Gastrocnemius medialis (tissue), 4 donors: Measurements from ENCODE around the gene BBX. TPM values are rescaled to one million over a fixed set of nuclear protein-coding genes. Genes with fewer than 3 reads are reported as not detected.

ENCODE experiments used
- ATAC-seq, 2 donors: fragments of 150-250 bp; one replicate each; pipeline ENCODE4 v1.9.1; 2016
- DNase-seq, 2 donors: peaks; one replicate each; pipeline ENCODE4 v3.0.0-alpha.2; 2019
- H3K27ac ChIP-seq, 4 donors: fragments of 200-600 bp; sonication (generic); 1 replicate in 1 of 4; 2 replicates in 3 of 4; pipeline ENCODE4 v1.5.1; 2016 to 2018; ENCODE audit warnings: mild to moderate bottlenecking in 2 of 4, moderate library complexity in 1 of 4
- H3K27me3 ChIP-seq, 3 donors: fragments of 200-600 bp; sonication (generic) in 2 of 3; 1 replicate in 1 of 3; 2 replicates in 2 of 3; pipeline versions ENCODE4 v1.5.1 to v1.6.0; 2016 to 2019; ENCODE audit warnings: mild to moderate bottlenecking in 1 of 3, moderate library complexity in 1 of 3
- H3K36me3 ChIP-seq, 2 donors: fragments of 200-600 bp; sonication (generic) in 1 of 2; one replicate each; pipeline ENCODE4 v1.5.1; 2017 to 2018
- H3K4me1 ChIP-seq, 2 donors: fragments of 200-600 bp; sonication (generic) in 1 of 2; one replicate each; pipeline ENCODE4 v1.5.1; 2016 to 2017; ENCODE audit warnings: mild to moderate bottlenecking in 2 of 2
- H3K4me3 ChIP-seq, 4 donors: fragments of 200-600 bp; sonication (generic) in 3 of 4; 1 replicate in 1 of 4; 2 replicates in 3 of 4; pipeline ENCODE4 v1.5.1; 2016 to 2019; ENCODE audit warnings: mild to moderate bottlenecking in 2 of 4
- H3K9me3 ChIP-seq, 3 donors: fragments of 200-600 bp; sonication (generic) in 2 of 3; 1 replicate in 1 of 3; 2 replicates in 2 of 3; pipeline ENCODE4 v1.5.1; 2016 to 2019
- POLR2A ChIP-seq, 2 donors: fragments of 450-650 bp; IDR thresholded peaks; one replicate each; pipeline ENCODE4 v1.6.1; 2017; ENCODE audit warnings: antibody characterized with exemption in 2 of 2, mild to moderate bottlenecking in 2 of 2, moderate library complexity in 2 of 2
- in situ Hi-C, 4 donors: fragments of 200-750 bp; cut with MboI; loops; one replicate each; pipeline versions ENCODE4 v1.15.0 to v1.8.0; 2017; ENCODE audit warnings: low sequenced_read_pairs in 4 of 4
- intact Hi-C: fragments of 100-400 bp; cut with DNase I; formaldehyde crosslinking; loops from one replicate; pipeline ENCODE4 v1.15.1; 2023; ENCODE audit warnings: low total_unique reads
- total RNA-seq, 4 donors: library from RNA; depleted of rRNA; stranded (reverse); fragments of >200 nt; gene quantifications; one replicate each; pipeline versions ENCODE4 v1.1.0 to v1.2.3, GENCODE V29; 2016
- TF ChIP-seq, protein P1 (sequence below), 5 experiments: fragments of 450-650 bp in 3 of 5; fragments of 200-600 bp in 2 of 5; sonication (generic) in 2 of 5; IDR thresholded peaks in 4 of 5; conservative IDR thresholded peaks in 1 of 5; 1 replicate in 4 of 5; 2 replicates in 1 of 5; pipeline ENCODE4 v1.5.1; 2016 to 2019; ENCODE audit warnings: antibody characterized with exemption in 5 of 5, mild to moderate bottlenecking in 3 of 5, moderate library complexity in 3 of 5

BBX gene
- total RNA-seq, 4 donors from 2014 or later = 15.2 to 48.3 (median 20.1) TPM

DNA sequence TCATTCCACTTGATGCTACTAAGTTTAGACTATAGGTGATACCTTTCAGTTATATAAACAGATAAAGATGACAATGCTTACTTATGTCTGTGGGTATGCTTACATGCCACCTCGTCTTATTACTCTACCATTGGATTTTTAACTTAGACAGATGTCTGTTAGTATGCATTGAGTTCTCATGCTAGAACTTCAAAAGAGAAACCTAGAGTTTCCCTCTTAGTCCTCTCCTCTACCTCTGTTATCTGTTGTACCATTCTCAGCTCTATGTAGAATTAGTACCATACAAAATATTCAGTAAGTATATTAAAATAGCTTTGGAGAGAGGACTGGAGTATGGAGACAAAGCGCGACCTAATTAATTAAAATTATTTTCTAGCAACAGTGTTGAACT is 111.3 kb downstream of the BBX start:
- H3K9me3 ChIP-seq = no peaks in the 10 kb centered on the region
- H3K4me3 ChIP-seq = no peak overlapping the region
- H3K27me3 ChIP-seq = no peaks in the 10 kb centered on the region
- DNase-seq = no peak
- H3K27ac ChIP-seq = no peak overlapping the region
- H3K4me1 ChIP-seq = peaks cover 4 to 15% of the 10 kb centered on the region in 2 donors
- no peak for ATAC-seq
- no peaks in the 10 kb centered on the region for H3K36me3 ChIP-seq
- in situ Hi-C loops (no loop called here), intact Hi-C loops (no loop called here)
- TF ChIP-seq, protein P1, sequence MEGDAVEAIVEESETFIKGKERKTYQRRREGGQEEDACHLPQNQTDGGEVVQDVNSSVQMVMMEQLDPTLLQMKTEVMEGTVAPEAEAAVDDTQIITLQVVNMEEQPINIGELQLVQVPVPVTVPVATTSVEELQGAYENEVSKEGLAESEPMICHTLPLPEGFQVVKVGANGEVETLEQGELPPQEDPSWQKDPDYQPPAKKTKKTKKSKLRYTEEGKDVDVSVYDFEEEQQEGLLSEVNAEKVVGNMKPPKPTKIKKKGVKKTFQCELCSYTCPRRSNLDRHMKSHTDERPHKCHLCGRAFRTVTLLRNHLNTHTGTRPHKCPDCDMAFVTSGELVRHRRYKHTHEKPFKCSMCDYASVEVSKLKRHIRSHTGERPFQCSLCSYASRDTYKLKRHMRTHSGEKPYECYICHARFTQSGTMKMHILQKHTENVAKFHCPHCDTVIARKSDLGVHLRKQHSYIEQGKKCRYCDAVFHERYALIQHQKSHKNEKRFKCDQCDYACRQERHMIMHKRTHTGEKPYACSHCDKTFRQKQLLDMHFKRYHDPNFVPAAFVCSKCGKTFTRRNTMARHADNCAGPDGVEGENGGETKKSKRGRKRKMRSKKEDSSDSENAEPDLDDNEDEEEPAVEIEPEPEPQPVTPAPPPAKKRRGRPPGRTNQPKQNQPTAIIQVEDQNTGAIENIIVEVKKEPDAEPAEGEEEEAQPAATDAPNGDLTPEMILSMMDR (IDR thresholded peaks at IDR 0.05 in 4 of 5, conservative IDR thresholded peaks at IDR 0.05 in 1 of 5) = no peak
- no peak for TF ChIP-seq POLR2A (IDR thresholded peaks at IDR 0.05)

DNA sequence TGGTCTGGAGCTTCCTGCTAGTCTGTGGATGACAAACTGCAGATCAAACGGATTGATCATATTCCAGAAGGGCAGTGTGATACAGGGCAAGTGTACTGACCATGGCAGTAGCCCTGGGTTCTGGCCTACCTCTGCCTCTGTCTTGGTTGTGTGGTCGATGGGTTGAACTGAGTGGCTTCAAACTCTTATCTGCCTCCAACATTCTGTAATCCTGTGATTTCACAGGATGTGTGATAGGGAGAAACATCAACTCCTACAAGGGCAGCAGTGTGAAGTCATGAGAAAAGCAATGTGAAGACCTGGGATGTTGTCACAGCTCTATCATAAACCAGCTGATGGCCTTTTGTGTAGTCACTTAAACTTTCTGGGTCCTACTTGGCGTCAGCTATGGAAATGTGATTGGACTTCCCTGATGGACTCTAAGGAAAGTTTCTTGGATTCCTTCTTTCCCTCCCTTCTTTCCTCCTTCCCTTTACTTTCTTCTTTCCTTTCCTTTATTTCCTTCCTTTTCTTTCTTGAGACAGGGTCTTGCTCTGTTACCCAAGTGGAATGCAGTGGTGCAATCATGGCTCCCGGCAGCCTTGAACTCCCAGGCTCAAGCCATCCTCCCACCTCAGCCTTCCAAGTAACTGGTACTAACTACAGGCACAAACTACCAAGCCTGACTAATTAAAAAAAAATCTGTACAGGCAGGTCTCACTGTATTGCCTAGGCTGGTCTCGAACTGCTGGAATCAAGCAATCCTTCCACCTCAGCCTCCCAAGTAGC is 114.8 kb downstream of the BBX start:
- ATAC-seq = no peak
- Histone ChIP-seq H3K9me3 (no peaks in the 10 kb centered on the region), H3K27ac (no peak overlapping the region), H3K4me1 (peaks cover 8 to 14% of the 10 kb centered on the region in 2 donors), H3K36me3 (no peaks in the 10 kb centered on the region), H3K27me3 (no peaks in the 10 kb centered on the region), H3K4me3 (no peak overlapping the region)
- TF ChIP-seq, protein P1 (IDR thresholded peaks at IDR 0.05 in 4 of 5, conservative IDR thresholded peaks at IDR 0.05 in 1 of 5) = no peak
- no peak for TF ChIP-seq POLR2A (IDR thresholded peaks at IDR 0.05)
- DNase-seq = no peak
- intact Hi-C loops (no loop called here), in situ Hi-C loops (no loop called here)

DNA sequence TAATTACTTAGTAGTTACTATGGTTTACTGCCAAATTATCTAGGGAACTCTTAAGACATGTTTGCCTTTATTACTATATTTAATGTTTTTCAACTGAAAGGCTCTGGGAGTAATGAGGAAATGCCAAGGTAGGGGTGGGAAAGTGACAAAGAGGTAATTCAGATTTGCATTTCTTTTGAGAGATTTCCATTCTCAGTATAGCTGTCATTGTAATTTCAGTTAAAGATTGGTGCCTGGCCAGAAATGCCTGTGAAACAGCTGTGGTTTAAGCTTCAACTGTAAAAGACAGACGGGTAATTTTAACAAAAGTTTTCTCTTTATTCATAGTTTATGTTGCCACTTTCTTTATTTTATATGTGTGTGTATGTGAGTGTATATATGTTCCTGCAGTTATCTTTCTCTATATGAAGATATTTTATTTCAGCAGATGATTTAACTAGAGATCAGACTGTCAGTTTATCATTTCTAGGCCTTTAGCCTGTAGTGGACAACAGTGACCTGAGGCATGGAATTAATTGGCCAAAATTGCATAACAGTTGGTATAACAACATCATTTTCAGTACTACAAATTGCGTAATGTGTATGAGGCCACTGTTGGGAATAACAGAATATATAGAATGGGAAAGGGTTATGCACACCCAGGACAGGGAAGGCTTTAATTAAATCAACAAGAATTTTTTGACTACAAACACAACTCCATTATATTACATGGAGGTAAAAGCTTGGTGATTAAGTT is 119.0 kb downstream of the BBX start:
- intact Hi-C loops (no loop called here), in situ Hi-C loops (no loop called here)
- TF ChIP-seq POLR2A (IDR thresholded peaks at IDR 0.05) = no peak
- TF ChIP-seq, protein P1 (IDR thresholded peaks at IDR 0.05 in 4 of 5, conservative IDR thresholded peaks at IDR 0.05 in 1 of 5) = no peak
- Histone ChIP-seq H3K36me3 (no peaks in the 10 kb centered on the region), H3K9me3 (no peaks in the 10 kb centered on the region), H3K27ac (no peak overlapping the region), H3K27me3 (no peaks in the 10 kb centered on the region), H3K4me1 (peaks cover 0 to 15% of the 10 kb centered on the region in 2 donors), H3K4me3 (no peak overlapping the region)
- no peak for DNase-seq
- no peak for ATAC-seq

DNA sequence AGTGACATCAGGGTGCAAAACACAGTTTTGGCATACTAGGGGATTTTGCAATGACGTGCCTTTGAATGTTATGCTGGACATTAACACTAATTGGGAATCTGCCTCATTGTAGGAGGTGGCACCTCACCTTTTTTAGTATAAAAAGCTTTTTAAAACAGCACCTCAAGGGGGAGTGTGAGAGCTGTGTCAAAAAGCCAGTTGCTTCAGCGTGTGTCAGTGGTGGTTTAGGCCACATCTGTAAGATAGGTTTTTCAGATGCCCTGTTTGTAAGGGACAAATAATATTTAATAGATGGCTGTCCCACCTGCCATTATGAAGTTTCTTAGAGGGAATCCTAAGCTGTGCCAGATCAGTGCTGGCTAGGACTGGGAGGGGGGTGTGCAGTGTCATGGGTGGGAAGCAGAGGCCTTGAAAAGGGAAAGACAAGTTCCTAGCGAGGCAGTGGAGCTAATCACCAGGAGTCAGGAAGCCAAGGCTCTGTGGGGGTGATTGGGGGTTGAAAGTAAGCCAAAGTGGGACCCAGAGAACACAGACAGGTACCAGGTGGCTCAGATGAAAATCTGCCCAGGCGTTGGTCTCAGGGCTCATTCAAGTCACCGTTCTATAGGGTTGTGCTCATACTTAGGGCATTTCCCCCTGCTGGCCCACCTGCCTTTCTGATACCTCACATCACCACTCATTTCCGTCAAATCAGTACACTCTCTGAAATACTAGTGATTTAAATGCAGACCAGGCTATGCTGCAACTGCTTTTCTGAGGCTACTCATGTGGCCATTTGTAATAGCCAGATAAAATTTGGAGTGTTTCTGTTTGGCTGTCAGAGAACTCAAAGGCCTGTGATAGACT is 120.5 kb downstream of the BBX start:
- no peaks in the 10 kb centered on the region for H3K27me3 ChIP-seq
- H3K9me3 ChIP-seq = no peaks in the 10 kb centered on the region
- no peak overlapping the region for H3K27ac ChIP-seq
- in situ Hi-C loops (no loop called here), intact Hi-C loops (no loop called here)
- no peaks in the 10 kb centered on the region for H3K36me3 ChIP-seq
- H3K4me3 ChIP-seq = no peak overlapping the region
- ATAC-seq = no peak
- H3K4me1 ChIP-seq = peaks cover 0 to 15% of the 10 kb centered on the region in 2 donors
- no peak for DNase-seq
- TF ChIP-seq, protein P1 (IDR thresholded peaks at IDR 0.05 in 4 of 5, conservative IDR thresholded peaks at IDR 0.05 in 1 of 5) = no peak
- TF ChIP-seq POLR2A (IDR thresholded peaks at IDR 0.05) = no peak
